IPS DF 4.7 (cell line): ENCODE measurements around the gene UBL7.

Experiments
- DNase-seq: peaks from one replicate; pipeline ENCODE4 v3.0.0-alpha.2; 2013; ENCODE audit warnings: low spot score; ENCODE audit errors: extremely low read depth

The UBL7 gene

DNA sequence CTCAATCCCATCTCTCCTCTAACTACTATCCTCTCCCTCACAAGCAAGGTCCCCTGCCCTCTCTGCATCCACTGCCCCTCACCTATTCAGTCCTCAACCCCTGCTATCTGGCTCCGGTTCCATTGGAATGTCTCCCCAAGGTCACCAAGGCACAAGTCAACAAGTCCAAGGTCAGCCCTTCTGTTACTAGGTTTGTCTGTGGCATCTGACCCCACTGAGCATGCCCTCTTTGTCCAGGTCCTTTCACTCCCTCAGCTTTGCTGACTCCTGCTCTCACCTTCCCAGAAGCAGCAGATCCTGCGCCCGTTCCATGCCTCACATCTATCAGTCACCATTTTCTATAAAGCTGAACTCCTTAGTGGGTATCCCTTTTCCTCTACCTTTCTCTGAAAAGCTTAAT, 18.9 kb downstream of the UBL7 start:
- DNase-seq, result no peak

DNA sequence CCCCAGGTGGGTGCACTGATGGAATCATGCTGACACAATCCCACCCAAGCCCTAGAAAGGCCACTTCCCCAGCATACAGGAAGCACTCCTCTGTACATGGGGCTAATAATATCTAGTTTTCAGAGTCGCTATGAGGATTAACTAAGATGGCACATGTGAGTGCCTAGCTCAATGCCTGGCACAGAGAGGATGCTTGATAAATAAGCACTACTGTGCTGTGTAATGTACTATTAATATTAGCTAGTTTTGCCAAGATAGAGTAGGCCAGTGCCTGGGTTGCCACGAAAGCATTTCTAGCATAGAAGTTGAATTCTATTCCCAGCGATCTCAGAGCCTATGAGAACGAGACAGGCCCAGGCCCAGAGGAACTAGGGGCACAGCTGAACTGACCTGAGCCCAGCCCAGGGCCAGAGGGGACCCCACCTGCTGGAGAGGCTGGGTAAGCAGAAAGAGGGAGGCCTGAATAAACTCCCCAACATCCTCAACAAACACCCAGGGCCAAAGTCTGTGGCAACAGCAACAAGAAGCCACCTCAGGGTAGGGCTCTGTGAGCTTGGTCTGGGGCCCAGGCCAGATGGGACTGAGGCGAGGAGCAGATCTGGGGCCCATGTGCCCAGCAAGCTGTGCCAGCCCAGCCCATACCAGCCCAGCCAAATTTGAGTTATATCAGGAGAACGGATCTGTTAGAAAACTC, 19.6 kb downstream of the UBL7 start:
- DNase-seq, result no peak

DNA sequence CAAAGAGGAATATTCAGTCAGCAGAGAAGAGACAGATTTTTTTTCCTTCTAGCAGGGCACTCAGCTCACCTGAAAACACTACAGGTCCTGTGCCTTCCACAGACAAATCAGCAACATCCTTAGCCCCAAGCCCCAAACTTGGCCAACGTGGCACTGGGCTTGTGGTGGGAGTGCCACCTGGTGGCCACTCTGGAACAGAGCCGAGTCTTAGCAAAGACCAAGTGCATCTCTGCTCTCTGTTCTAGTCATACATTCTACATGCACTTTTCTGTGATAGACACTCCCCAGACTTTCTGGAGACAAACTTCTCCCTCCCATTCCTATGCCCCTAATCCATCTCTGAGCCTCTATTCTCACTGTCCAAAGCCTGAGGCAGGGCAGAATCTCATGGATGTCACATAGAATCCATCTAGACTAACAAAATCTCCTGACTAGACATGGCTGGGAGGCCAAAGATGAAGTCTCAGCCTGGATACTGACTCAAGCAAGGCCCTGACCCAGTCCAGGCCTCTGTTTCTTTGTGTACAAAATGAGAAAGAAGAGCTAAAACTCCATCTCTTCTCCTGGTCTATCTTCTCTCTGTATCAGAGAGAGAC, 22.1 kb downstream of the UBL7 start:
- no peak for DNase-seq

DNA sequence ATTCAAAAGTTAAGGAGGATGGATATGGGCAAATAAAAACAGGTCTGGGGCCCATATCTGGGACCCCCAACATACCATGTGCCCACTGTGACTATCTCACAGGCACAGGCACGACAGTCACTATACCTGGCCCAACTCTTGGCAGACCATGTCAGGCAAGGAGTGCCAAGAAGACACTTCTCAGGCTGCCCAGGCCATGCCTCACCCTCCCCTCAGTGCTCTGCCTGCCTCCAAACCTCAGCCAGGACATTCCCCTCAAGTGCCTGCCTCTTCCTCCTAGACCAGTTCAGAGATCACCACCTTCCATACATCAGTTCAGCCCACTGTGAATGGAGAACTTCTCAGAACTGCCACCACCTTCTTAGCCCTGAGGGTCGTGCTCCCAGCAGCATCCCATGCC, 22.8 kb downstream of the UBL7 start:
- DNase-seq, result no peak

DNA sequence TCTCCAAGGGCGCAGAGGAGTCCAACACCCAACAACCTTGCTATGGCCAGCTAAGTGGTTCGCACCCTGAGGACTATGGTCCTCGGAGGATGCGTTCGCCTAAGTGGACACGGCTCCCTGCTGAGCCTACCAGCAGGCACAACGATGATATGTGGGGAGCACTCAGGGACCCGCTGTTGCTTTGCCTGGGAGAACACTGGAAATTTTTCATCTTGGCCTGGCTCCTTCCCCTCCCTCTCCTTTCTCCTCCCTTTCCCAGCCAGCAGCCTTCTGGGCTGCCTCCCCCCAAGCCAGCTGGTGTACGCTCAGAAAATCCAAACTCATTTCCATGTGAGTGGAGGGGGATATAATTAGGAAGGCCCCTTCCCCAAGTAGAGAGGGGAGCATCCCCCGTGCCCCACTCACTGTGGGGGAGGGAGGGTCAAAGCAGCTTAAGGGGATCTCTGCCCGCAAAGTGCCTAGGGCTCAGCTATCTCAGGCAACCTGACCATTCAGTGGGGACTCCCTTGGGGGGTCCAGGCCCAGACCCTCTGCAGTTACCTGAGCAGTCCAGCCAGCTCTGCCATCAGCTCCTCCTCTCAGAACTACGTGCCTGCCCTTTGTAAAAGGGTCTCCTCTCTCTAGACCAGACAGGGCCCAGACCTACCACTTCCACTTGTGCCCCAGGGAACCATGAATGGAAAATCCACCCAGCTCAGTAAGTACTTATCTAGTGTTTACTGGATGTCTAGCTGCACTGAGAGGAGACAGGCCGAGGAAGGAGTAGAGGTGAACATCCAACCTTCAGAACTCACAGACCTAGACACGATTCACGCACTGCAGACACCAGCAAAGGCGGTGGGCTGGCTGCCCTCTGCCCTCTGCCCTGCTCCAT, 26.5 kb downstream of the UBL7 start:
- DNase-seq, result no peak

DNA sequence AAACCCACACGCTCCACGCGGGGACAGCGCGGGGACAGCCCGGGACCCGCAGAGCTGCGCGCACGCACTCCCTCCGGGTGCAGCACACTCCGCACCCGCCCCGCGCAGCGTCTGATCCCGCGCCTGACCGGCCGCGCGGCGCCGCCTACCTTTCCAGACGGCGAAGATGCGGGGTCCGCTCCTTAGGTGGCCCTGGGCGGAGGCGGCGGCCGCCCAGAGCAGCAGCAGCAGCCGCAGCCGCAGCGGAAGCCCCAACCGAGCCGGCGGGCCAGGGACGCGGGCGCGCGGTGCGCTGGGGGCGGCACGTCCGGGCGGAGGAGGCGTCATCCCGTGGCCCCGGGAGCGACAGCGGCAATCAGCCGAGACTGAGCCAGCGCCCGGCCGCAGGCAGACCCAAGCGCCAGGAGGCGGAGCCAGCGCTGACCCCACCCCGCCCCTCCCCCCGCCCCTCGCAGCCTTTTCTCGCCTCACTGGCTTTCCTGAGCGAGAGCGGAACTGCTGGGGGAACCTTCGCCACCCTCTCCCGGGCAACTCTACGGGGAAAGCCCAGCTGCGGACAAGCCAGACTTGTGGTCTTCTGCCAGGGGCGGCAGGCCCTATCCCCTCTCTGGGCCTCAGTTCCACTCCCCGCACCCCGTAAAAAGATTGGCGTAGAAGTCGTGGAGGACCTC, 27.2 kb downstream of the UBL7 start, which contains the start of gene SEMA7A:
SEMA7A (minus strand) TSS at position 367 of the 671 bp plus-strand sequence; CDS start at position 327, 40 bp downstream.
- no peak for DNase-seq

DNA sequence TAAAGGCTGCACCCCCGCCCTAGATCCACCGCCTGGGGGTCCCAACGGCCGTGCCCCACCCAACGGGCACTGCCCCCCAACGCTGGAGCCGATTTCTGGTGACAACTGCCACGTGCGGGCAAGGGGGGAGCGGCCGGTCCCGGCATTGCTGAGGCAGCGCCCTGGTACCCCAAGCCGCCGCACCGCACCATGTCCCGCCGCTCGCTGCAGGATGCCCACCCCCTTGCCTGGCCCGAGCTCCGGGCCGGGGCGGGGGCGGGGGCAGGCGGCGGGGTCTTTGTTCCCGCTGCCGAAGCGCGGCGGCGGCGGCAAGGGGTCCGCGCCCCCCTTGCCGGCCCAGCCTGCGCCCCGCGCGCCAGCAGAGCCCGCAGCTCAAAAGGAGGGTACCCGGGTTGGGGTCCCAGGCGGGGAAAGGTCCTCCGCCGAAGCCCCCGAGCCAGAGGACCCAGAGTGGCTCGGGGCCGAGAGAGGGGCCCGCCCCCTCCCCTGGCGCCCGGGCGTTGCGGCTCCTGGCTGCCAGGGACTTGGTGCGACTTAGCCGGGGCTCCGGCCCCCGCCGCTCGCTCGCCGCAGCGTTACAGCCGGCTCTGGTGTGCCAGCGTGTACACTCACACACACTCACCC, 27.9 kb downstream of the UBL7 start:
- DNase-seq, result no peak

DNA sequence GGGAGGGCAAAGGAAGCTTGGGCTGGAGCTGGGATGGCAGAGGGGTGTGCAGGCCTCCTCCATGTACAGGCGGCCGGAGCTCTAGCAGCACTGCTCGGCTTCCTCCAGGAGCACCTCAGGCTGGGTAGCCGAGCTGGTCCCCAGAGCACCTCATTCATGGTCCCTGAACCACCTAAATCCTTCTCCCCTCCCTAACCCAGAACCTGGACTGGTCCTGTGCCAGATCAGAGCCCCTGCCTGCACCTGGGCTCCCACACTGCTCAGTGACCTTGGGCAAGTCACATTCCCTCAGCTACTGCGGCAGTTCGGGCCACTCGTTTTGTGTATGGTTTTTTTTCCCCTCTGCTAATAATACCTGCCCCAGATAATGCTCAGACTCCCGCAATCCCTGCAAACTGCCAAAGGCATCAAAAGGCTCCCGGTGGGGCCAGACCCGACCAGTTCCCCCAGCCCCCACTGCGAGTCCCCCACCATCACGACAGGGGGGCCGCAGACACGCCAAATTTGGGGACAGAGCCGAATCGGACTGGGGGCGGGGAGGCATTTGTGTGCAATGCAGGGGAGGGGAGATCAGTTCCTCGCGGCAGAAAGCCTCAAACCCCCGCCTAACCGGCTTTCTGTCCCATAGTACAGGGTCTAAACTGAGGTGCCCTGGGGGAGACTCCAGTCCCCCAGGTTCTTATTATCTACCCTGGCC, 28.5 kb downstream of the UBL7 start:
- DNase-seq, result no peak

DNA sequence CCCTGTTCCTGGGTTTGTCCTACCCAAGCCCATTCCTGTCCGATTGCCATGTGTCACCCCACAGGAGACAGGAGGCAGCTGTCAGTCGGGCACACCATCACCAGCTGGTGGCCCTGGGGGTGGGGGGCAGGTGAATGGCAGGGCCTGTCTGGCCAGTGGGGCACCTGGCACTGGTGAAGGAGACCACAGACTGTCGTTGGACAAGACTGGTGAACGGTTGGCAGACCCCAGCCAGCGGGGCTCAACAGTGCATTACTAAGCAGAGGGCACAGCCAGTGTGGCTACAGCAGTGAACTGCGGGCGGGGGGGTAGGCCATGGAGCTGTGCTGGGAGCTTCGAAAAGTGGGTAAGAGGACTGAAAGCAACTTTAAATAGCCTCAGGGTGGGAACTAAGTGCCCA, 29.3 kb downstream of the UBL7 start:
- DNase-seq, result no peak

DNA sequence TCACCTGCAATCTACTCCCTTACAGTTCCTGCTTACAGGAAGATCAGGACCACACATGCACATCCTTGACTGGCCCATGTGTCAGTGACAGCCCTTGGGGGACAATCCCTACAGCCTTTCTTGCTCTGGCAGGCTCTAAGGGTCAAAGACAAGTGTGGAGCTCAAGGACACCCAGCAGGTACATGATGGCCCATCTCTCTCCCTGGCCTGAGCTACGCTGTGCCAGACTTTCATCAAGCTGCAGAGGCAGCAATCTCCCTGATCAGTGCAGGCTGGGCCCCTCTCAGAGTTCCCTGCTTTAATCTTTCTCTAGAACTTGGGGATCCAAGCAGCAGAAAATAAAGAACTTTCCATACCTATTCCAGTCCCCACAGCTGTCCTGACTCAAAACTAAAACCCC, 29.8 kb downstream of the UBL7 start:
- no peak for DNase-seq

DNA sequence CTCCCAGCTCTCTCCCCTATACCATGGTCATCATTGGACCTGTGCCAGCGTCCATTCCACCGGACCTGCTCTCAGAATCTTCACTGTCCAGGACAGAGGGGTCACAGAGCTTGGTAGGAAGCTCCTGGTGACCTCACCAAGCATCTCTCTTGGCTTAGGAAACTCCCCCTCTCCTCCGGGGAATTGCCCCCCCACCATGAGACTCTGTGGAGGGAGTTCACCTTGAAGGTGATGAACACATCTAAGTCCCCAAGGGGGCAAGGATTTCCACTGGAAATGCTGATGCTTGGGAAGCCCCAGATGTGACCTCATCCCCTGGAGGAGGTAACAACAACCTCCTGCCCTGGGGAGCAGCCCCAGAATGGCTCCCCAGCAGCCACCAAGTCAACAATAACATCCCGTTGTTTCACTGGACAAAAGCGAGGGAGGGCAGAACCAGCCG, 30.4 kb downstream of the UBL7 start:
- DNase-seq, result no peak

DNA sequence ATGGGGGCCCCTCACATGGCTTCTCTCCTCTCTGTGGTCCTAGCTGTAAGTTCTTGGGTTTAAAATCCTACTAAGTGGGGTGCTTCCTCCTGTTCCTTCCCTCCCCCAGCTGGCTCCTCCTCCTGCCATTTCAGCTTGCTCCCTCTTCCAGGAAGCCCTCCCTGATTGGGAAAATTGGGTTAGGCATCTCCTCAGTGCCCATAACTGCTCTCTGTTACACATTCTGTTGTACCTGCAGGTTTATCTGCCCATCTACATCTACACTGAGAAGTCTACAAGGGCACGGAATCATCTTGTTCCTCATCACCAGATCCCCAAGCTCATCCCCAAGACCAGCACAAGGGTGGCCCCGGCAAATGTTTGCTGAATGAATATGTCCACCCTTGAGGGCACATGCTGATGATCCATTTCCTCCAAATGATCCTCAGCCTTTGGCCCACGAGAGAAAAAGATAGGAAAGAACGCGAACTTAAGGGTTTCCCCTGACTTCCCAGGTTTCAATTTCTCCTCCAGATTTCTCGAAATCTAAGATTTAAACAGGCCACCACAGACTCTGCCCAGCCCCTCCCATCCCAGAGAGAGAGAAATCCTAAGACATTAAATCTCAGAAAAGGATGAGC, 31.1 kb downstream of the UBL7 start:
- DNase-seq, result no peak

DNA sequence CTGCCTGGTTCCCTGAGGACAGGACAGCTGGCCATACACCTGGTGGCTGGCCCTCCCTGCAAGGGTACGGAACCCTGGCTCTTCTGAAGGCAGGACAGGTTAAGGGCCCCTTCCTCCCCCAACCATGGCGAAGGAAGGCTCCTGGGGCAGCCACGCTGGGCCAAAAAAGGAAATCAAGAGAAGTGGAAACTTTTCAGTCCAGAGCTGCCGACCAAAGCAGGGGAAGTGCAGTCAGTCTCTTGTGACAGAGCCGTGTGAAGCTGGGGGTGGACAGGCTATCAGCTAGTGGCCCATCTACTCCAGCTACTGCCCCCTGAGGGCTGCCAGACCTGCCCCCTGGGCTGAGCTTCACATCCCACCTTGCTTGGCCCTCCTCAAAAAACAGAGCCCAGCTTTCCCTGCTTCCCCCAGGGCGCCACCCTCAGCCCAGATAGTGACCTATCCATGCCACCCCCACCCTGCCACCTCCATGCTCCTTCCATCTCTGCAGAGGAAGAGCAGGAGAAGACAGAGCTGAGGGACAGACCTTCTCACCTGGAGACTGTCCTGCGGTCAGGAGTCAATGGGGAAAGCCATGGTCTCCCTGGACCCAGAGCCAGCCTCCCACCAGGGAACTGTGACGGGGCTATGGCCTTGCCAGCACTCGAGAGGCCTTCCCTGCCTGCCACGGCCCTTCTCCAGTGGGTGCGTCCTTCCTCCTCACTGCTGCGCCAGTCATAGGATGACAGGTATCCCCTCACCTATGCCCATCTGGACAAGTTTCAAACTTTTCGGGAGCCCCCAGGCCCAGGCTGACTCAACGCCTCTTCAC, 31.8 kb downstream of the UBL7 start:
- no peak for DNase-seq

DNA sequence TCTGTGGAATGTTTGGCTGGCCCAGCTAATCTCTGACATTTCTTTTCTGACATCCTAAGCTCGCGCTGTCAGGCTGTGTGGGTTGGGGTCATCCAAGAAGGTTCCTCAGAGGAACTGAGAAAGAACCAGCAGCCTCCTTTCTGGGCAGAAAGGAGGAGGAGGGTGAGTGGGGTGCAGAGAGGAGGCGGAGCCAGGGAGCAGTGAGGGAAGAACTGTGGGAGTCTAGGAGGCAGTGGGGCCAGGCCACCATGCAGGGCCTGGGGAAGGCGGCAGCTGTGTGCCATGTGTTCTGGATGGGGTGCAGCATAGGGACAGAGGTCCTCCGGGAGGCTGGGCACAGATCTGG, 32.5 kb downstream of the UBL7 start:
- no peak for DNase-seq

DNA sequence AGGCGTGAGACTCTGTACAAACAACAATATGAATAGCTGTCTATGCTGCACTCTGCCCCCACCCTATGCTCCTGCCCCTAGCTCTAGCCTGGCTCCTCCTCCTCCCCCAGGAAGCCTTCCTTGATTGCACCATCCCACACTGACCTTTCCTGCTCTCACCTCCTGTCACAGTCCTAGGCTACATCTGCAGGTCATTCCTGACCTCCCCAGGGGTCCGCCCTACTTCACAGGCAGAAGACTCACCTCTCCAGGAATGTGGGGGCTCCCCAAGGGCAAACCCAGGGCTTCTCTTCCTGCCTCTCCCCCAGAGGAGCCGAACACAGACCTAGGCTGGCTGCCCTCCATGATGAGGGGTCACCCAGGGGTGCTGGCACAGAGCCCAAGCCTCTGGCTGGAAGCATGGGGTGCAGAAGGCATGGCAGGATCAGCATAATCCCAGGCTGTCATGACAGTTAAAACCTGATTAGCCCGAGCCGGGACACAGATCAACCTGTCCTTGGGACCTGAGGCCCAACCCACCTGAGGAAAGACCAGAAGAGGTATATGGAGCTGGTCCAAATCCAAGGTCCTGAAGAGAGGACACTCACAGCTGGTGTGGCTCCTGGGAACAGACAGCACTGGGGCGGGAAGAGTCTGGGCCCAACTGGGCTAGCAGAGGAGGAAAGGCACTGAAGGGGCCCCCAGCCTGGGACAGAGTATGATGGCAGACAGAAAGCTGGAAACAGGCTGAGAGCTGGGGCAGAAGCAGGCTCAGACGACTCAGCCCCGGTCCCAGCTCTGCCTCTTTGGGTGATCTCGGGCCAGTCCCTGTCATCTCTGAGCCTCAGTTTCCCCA, 33.1 kb downstream of the UBL7 start:
- no peak for DNase-seq

DNA sequence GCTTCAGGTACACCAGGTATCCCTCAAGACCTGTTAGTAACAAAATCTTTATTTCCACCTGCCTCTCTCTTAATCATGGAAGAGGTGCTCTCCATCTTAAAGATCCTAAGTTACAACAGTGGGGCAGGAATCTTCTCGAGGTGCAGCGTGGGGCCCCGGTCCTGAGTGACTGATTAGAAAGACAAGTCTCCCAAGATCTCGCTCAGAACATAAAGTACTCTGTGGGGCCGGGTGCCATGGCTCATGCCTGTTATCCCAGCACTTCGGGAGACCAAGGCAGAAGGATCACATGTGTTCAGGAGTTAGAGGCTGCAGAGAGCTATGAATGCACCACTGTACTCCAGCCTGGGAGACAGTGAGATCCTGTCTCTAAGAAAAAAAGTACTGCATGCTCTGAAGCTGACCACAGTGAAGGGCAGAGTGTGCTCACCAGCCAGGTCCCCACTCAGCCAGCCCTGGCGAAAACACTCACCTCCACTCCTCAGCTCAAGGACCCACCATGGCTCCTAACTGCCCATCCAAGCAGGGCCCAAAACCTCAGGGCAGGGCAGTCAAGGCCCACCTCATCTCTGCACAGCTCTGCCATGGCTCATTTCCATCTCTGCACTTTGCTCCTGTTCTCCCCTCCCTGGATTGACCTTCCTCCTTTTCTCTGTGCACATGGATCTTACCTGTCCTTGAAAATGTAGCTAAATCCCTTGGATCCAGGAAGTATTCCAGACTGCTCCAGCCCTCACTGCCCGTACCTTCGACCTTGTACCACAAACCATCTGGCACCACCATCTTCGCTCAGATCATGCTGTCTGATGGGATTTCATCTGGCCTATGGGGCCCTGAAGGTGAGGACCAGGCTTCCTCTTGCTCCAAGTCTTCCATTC, 34.3 kb downstream of the UBL7 start:
- no peak for DNase-seq

DNA sequence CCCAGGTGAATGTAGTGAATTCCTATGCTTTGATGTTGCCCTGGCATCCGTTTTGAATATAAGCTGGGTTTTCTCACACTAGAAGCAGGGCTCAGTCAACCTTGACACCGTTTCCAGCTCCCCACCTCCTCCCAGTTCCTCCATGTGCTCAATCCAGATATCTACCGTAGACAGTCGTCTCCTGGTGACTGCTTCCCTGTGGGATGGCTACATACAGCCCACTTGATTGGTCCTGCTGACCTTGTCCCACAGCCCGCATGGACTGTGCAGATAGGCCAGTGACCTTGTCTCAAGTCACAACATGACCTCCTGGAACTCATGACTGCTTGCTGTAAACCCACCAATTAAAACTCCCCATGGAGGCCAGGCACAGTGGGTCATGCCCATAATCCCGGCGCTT, 35.3 kb downstream of the UBL7 start:
- no peak for DNase-seq
